Thyroid gland (tissue), 4 donors: ENCODE results near the gene ZNF665.
A peak's percentile ranks its signal among the peaks of the same experiment; 100 is the strongest.

Experiments
- POLR2A ChIP-seq, 2 donors: fragments of 450-650 bp; IDR thresholded peaks; one replicate each; pipeline ENCODE4 v1.6.1; 2017; ENCODE audit warnings: antibody characterized with exemption in 2 of 2, mild to moderate bottlenecking in 2 of 2, moderate library complexity in 1 of 2
- TF ChIP-seq, protein P1 (sequence below), 6 experiments: fragments of 200-600 bp in 3 of 6; fragments of 450-650 bp in 3 of 6; sonication (generic) in 3 of 6; IDR thresholded peaks; one replicate each; pipeline ENCODE4 v1.5.1; 2016 to 2019; ENCODE audit warnings: antibody characterized with exemption in 6 of 6, mild to moderate bottlenecking in 2 of 6, inconsistent platforms in 1 of 6, moderate library complexity in 1 of 6

DNA sequence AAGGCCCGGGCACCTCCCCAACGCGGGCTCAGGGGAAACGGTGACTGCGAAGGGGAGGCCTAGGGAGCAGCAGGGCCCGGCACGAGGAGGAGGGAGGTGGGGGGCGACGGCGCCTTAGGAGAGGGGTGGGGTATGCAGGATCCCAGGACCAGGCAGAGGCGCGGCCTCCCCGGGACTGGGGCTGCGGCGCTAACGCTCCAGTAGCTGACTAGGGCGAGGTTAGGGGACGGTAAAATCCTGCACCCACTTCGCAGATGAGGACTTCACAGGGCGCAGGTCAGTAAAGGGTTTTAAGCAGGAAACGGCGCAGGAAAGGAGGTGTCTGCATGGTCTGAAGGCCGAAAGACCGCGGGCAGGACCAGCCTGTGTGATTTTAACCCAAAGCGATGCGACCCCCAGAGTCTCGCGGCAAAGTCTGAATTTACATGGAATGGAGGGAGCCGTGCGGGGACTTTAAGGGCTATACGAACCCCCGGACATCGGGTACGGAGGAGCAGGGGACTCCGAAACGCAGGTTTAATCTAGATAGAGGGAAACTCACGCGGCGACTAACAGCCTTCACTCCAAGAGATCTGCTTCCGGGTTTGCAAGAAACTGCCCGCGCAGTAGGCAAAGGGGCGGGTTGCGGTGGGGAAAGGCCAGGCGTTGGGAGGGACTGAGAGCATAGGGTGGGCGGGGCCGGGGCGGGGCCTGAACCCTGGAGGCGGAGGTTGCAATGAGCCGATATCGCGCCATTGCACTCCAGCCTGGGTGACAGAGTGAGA, at the start of gene ZNF665:
- TF ChIP-seq, protein P1, sequence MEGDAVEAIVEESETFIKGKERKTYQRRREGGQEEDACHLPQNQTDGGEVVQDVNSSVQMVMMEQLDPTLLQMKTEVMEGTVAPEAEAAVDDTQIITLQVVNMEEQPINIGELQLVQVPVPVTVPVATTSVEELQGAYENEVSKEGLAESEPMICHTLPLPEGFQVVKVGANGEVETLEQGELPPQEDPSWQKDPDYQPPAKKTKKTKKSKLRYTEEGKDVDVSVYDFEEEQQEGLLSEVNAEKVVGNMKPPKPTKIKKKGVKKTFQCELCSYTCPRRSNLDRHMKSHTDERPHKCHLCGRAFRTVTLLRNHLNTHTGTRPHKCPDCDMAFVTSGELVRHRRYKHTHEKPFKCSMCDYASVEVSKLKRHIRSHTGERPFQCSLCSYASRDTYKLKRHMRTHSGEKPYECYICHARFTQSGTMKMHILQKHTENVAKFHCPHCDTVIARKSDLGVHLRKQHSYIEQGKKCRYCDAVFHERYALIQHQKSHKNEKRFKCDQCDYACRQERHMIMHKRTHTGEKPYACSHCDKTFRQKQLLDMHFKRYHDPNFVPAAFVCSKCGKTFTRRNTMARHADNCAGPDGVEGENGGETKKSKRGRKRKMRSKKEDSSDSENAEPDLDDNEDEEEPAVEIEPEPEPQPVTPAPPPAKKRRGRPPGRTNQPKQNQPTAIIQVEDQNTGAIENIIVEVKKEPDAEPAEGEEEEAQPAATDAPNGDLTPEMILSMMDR (IDR thresholded peaks at IDR 0.05), result no peak
- peak in 1 of 2 donors; percentile 63 for TF ChIP-seq POLR2A (IDR thresholded peaks at IDR 0.05)
